Astrocyte (in vitro differentiated cells and primary cell): Measurements from ENCODE around the gene FASTKD2.

ENCODE experiments used
- EZH2 ChIP-seq: IDR thresholded peaks from 2 replicates; pipeline ENCODE4 v1.6.1; 2012; ENCODE audit warnings: mild to moderate bottlenecking, low read length, inconsistent platforms; ENCODE audit not compliant: insufficient read depth
- TF ChIP-seq, protein P1 (sequence below): IDR thresholded peaks from 2 replicates; pipeline ENCODE4 v1.5.1; 2011; ENCODE audit warnings: low read depth, mild to moderate bottlenecking, inconsistent platforms, low read length, moderate library complexity; ENCODE audit not compliant: insufficient read depth

DNA sequence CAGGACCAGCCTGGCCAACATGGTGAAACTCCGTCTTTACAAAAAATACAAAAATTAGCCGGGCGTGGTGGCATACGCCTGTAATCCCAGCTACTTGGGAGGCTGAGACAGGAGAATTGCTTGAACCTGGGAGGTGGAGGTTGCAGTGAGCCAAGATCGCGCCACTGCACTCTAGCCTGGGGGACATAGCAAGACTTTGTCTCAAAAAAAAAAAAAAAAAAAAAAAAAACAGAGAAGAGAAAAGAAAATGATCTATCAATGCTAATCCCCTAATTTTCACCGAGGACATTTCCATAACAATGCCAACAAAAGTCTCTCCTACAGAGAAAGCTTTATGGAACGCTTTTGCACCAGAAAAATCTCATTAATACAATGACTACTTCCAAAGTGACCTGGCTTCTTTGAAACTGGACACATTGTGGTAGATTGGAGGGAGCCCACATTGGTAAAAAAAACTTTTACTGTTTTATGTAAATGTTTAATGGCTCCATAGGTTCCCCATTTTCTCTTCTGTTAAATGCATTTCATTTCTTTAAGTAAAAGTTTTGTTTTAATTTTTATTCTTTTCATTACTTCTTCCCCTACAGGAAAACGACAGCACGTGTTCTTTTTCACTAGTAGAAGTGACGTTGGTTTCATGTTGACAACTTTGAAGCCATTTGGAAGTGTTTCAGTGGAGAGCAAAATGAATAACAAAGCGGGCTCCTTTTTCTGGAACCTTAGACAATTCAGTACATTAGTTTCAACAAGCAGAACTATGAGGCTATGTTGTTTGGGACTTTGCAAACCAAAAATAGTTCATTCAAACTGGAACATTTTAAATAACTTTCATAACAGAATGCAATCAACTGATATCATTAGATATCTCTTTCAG lies 888 bp downstream of the FASTKD2 start:
- TF ChIP-seq, protein P1, sequence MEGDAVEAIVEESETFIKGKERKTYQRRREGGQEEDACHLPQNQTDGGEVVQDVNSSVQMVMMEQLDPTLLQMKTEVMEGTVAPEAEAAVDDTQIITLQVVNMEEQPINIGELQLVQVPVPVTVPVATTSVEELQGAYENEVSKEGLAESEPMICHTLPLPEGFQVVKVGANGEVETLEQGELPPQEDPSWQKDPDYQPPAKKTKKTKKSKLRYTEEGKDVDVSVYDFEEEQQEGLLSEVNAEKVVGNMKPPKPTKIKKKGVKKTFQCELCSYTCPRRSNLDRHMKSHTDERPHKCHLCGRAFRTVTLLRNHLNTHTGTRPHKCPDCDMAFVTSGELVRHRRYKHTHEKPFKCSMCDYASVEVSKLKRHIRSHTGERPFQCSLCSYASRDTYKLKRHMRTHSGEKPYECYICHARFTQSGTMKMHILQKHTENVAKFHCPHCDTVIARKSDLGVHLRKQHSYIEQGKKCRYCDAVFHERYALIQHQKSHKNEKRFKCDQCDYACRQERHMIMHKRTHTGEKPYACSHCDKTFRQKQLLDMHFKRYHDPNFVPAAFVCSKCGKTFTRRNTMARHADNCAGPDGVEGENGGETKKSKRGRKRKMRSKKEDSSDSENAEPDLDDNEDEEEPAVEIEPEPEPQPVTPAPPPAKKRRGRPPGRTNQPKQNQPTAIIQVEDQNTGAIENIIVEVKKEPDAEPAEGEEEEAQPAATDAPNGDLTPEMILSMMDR: no peak
- TF ChIP-seq EZH2: no peak
